GM12872 (cell line): ENCODE data around the gene IL1RAPL2.

Experiments
- TF ChIP-seq, protein P1 (sequence below): IDR thresholded peaks from 3 replicates; pipeline ENCODE4 v1.5.1; 2011; ENCODE audit warnings: low read depth, mild to moderate bottlenecking, low read length, moderate library complexity; ENCODE audit not compliant: insufficient read depth

Gene IL1RAPL2

DNA sequence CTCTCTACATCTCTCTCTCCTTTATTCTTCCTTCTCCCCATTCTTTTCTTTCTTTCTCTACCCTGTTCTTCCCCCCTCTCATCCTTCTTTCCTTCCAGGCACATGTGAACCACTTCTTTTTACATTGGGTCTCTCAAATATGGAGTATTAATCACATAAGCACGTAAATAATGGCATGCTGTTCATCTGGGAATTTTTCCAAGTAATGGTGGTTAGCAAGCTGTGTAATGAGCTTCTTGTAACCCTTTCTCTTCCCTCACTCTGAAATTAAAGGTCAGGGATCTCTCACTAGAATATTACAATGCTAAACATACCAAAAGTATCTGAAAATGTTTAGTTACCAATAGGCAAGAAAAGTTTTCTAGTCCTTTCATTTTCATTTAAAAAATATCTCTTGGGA is 894.4 kb downstream of the IL1RAPL2 start:
- TF ChIP-seq, protein P1, sequence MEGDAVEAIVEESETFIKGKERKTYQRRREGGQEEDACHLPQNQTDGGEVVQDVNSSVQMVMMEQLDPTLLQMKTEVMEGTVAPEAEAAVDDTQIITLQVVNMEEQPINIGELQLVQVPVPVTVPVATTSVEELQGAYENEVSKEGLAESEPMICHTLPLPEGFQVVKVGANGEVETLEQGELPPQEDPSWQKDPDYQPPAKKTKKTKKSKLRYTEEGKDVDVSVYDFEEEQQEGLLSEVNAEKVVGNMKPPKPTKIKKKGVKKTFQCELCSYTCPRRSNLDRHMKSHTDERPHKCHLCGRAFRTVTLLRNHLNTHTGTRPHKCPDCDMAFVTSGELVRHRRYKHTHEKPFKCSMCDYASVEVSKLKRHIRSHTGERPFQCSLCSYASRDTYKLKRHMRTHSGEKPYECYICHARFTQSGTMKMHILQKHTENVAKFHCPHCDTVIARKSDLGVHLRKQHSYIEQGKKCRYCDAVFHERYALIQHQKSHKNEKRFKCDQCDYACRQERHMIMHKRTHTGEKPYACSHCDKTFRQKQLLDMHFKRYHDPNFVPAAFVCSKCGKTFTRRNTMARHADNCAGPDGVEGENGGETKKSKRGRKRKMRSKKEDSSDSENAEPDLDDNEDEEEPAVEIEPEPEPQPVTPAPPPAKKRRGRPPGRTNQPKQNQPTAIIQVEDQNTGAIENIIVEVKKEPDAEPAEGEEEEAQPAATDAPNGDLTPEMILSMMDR = no peak

DNA sequence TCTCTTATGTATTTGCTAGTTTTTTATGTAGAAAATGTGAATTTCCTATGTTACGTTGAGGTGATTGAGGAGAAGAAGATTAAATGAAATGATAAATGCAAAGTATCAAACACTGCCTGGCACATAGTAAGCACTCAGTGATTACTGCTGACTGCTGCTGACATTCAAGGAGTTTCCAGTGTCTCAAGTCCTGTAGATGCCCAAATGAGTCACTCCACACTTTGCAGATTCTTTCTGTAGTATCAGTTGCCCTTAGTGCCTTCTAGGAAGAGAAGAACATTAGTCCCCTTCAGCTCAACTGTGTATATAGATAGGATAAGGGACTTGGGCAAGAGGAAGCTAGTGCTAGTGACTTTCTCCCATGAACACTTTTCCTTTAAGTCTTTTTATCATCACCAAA is 895.0 kb downstream of the IL1RAPL2 start:
- TF ChIP-seq, protein P1 = no peak

- TF ChIP-seq, protein P1 = no peak
Measured at GRCh38 chrX:105462186-105462585, 896.2 kb downstream of the IL1RAPL2 start.

DNA sequence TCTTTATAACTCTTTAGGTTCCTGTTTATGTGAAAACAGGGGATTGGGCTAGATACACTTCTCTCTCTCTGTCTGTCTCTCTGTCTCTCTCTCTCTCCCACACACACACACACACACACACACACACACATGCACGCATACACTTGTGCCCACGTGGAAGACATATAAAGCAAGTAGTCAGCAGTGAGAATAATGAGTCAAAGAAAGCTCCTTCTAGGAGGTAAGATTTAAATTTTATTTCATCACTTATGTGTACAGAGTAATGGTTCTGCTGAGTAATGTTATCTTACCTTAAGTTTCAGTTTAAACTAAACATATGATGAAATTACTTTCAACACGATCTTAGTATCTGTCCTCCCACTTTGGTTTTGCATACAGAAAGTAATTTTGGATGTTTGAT is 897.5 kb downstream of the IL1RAPL2 start:
- TF ChIP-seq, protein P1 = no peak

- TF ChIP-seq, protein P1 = no peak
Measured at GRCh38 chrX:105464618-105465017, 898.6 kb downstream of the IL1RAPL2 start.

GRCh38 chrX:105468741-105469140 is 902.7 kb downstream of the IL1RAPL2 start:
- TF ChIP-seq, protein P1 = no peak

DNA sequence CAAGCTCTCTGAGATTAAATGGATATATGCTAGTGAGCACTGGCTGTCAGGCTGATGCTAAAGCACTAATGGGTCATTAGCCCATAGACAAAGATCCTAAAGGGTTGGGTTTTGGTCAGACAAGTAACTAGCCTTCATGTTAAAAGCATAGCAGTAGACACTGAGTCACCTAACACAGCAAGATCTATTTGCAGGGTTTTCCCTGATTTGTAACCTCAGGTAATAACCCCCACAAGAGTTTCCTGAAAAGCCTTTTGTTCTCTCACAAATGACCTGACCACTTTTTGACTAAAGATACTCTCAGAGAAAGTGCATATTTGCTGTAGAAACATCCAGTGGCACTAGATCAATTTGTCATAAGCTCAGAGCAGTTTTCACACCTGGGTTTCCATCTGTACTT is 905.6 kb downstream of the IL1RAPL2 start:
- TF ChIP-seq, protein P1 = no peak

DNA sequence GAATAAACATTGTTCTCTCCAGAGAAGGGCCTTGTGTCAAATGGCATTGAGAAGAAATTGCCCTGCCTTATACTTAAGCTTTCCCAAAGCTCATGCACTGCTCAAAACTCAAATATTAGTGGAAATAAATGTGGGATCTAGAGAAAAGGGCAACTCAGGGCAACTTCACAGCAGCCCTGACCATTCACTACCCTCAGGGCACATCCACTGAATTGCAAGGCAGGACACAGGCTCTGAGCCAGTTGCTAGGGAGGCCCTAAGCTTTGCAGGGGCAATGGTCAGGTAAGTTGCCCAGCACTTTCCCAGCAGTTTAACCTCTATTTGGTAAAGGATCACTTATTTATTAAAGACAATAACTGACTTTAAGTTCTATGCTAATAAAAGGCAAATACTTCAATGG is 909.8 kb downstream of the IL1RAPL2 start:
- TF ChIP-seq, protein P1 = no peak
